K562 (cell line): ENCODE results near the gene SGMS1. TPM values are rescaled to one million over a fixed set of nuclear protein-coding genes. Genes with fewer than 3 reads are reported as not detected.

Experiments
- ARID1B ChIP-seq: fragments of 450-650 bp; IDR thresholded peaks from 2 replicates; pipeline ENCODE4 v1.6.1; 2016; ENCODE audit warnings: antibody characterized with exemption, mild to moderate bottlenecking, inconsistent platforms
- ARID2 ChIP-seq: fragments of 450-650 bp; IDR thresholded peaks from 2 replicates; pipeline ENCODE4 v1.6.1; 2017; ENCODE audit warnings: antibody characterized with exemption, mild to moderate bottlenecking
- ATF3 ChIP-seq, 2 experiments: fragments of 450-650 bp in 1 of 2; sonication (generic) in 1 of 2; formaldehyde crosslinking in 1 of 2; IDR thresholded peaks in 1 of 2; conservative IDR thresholded peaks in 1 of 2; 2 replicates each; pipeline versions ENCODE4 v1.6.1 to v1.8.1; 2016 to 2023; ENCODE audit warnings: mild to moderate bottlenecking in 2 of 2, moderate library complexity in 2 of 2, inconsistent platforms in 1 of 2, missing genetic modification reagents in 1 of 2
- ATF7 ChIP-seq: fragments of 450-650 bp; IDR thresholded peaks from 2 replicates; pipeline ENCODE4 v1.7.1; 2014; ENCODE audit warnings: mild to moderate bottlenecking, moderate library complexity
- BCOR ChIP-seq: fragments of 450-650 bp; IDR thresholded peaks from 2 replicates; pipeline ENCODE4 v1.6.1; 2016
- BDP1 ChIP-seq: IDR thresholded peaks from 3 replicates; pipeline ENCODE4 v1.6.1; 2011; ENCODE audit not compliant: insufficient read length, insufficient read depth
- CBX3 ChIP-seq, 2 experiments: IDR thresholded peaks; 1 replicate in 1 of 2; 2 replicates in 1 of 2; pipeline ENCODE4 v1.6.1; 2012; ENCODE audit warnings: inconsistent platforms in 2 of 2, low read length in 2 of 2, borderline replicate concordance in 1 of 2, control low read depth in 1 of 2
- CCAR2 ChIP-seq: fragments of 200-400 bp; formaldehyde crosslinking; IDR thresholded peaks from 2 replicates; pipeline ENCODE4 v1.6.1; 2017; ENCODE audit warnings: mild to moderate bottlenecking, low read depth, low read length
- DPF2 ChIP-seq: fragments of 450-650 bp; IDR thresholded peaks from 2 replicates; pipeline ENCODE4 v1.6.1; 2016
- E2F1 ChIP-seq: sonication (generic); formaldehyde crosslinking; IDR thresholded peaks from 2 replicates; pipeline ENCODE4 v1.8.1; 2023; ENCODE audit warnings: mild to moderate bottlenecking, missing genetic modification reagents, moderate library complexity
- EGR1 ChIP-seq: fragments of 450-650 bp; conservative IDR thresholded peaks from 2 replicates; pipeline ENCODE4 v1.6.1; 2017; ENCODE audit warnings: mild to moderate bottlenecking
- JUND ChIP-seq, 2 experiments: IDR thresholded peaks; 2 replicates in 1 of 2; 3 replicates in 1 of 2; pipeline ENCODE4 v1.6.1; 2011; ENCODE audit warnings: borderline replicate concordance in 2 of 2, low read depth in 2 of 2, low read length in 2 of 2, improper control_type of control experiment in 1 of 2, missing biosample characterization in 1 of 2, missing genetic modification characterization in 1 of 2, missing genetic modification reagents in 1 of 2
- KDM4B ChIP-seq, 2 experiments: fragments of 450-650 bp in 1 of 2; sonication (generic) in 1 of 2; IDR thresholded peaks; 2 replicates each; pipeline ENCODE4 v1.6.1; 2016 to 2017; ENCODE audit warnings: borderline replicate concordance in 2 of 2, antibody characterized with exemption in 1 of 2, low read depth in 1 of 2, mild to moderate bottlenecking in 1 of 2
- MAFF ChIP-seq: IDR thresholded peaks from 2 replicates; pipeline ENCODE4 v1.6.1; 2012; ENCODE audit warnings: low read length, improper control_type of control experiment
- MYC ChIP-seq, 2 experiments: fragments of 250-450 bp in 1 of 2; sonication (Bioruptor Pico) in 1 of 2; IDR thresholded peaks; 2 replicates each; pipeline versions ENCODE4 v1.5.1 to v1.6.1; 2012 to 2021; ENCODE audit warnings: low read depth in 2 of 2, borderline replicate concordance in 1 of 2, improper control_type of control experiment in 1 of 2, low read length in 1 of 2, mild to moderate bottlenecking in 1 of 2, moderate library complexity in 1 of 2
- POLR2B ChIP-seq: fragments of 450-650 bp; IDR thresholded peaks from 2 replicates; pipeline ENCODE4 v1.6.1; 2018; ENCODE audit warnings: low read depth; ENCODE audit not compliant: partially characterized antibody
- POLR3G ChIP-seq: IDR thresholded peaks from 2 replicates; pipeline ENCODE4 v1.6.1; 2011; ENCODE audit not compliant: insufficient read length, insufficient replicate concordance; ENCODE audit errors: extremely low read depth
- THAP12 ChIP-seq: fragments of 250-450 bp; sonication (Bioruptor Pico); IDR thresholded peaks from 2 replicates; pipeline ENCODE4 v1.9.0; 2021; ENCODE audit warnings: mild to moderate bottlenecking, inconsistent platforms
- TOE1 ChIP-seq, 2 experiments: fragments of 450-650 bp in 1 of 2; sonication (generic) in 1 of 2; formaldehyde crosslinking in 1 of 2; IDR thresholded peaks; 2 replicates each; pipeline versions ENCODE4 v1.7.1 to v1.8.0; 2016 to 2022; ENCODE audit warnings: borderline replicate concordance in 2 of 2, mild to moderate bottlenecking in 2 of 2, antibody characterized with exemption in 1 of 2, inconsistent platforms in 1 of 2, low read depth in 1 of 2, missing genetic modification reagents in 1 of 2, moderate library complexity in 1 of 2
- ZFP1 ChIP-seq: fragments of 450-650 bp; formaldehyde crosslinking; IDR thresholded peaks from 2 replicates; pipeline ENCODE4 v1.4.0; 2020; ENCODE audit warnings: mild to moderate bottlenecking, mixed read lengths
- ZNF77 ChIP-seq: fragments of 250-450 bp; sonication (Bioruptor Pico); IDR thresholded peaks from 2 replicates; pipeline ENCODE4 v1.5.0; 2020
- ZNF785 ChIP-seq: fragments of 250-450 bp; sonication (Bioruptor Pico); IDR thresholded peaks from 2 replicates; pipeline ENCODE4 v1.4.0; 2020; ENCODE audit warnings: mild to moderate bottlenecking
- polyA plus RNA-seq, 8 experiments: library from polyadenylated mRNA; depleted of rRNA in 4 of 8; stranded (reverse) in 5 of 8; unstranded in 3 of 8; fragments of >200 nt; fragmentation: Nextera tagmentation in 2 of 8; fragmentation: Illumina TruSeq in 1 of 8; extraction: Ambion mirVana in 2 of 8; extraction: Trizol in 1 of 8; gene quantifications; 2 replicates each; pipeline versions ENCODE4 v1.2.1 to v1.2.3, GENCODE V29; 2011 to 2014; ENCODE audit warnings: inconsistent platforms in 1 of 8, missing spikeins in 1 of 8
- total RNA-seq, 7 experiments: library from RNA; depleted of rRNA in 6 of 7; stranded (reverse); fragments of >200 nt in 6 of 7; fragmentation: Illumina TruSeq in 2 of 7; extraction: Trizol in 2 of 7; gene quantifications; 2 replicates each; pipeline versions ENCODE4 v1.2.1 to v1.2.3, GENCODE V29; 2011 to 2021; ENCODE audit warnings: low replicate concordance in 1 of 7

The SGMS1 gene
- total and polyA plus RNA-seq, 9 of the 15 experiments (the other 6 are each of a cell fraction or from before 2014, with no cell fraction given): 22.6 to 232 (median 82.2) TPM

- TF ChIP-seq DPF2 (peak; percentile 54; the same call in 1 of the 2 replicates), CBX3 (IDR thresholded peaks at IDR 0.05; ENCODE audit: borderline replicate concordance in 1 of 2, low read length in 2 of 2) (0 out of 3 replicates have a peak, but pooled peaks of 1 of the 2 experiments have one; percentile 15), POLR3G (no peak), KDM4B (IDR thresholded peaks at IDR 0.05; ENCODE audit: borderline replicate concordance in 2 of 2, low read depth in 1 of 2) (no peak), THAP12 (CRISPR knock-in tag) (no peak), MAFF (peak; percentile 35), EGR1 (no peak), MYC (IDR thresholded peaks at IDR 0.05; ENCODE audit: low read depth, low read length) (peak; percentile 57; the same call in 1 of the 2 replicates), MYC (CRISPR knock-in tag; IDR thresholded peaks at IDR 0.05; ENCODE audit: borderline replicate concordance, low read depth) (no peak), BCOR (no peak), ATF7 (peak; percentile 42; the same call in 1 of the 2 replicates), ATF3 (IDR thresholded peaks at IDR 0.05) (peak; percentile 14; the same call in 1 of the 2 replicates), ATF3 (CRISPR knock-in tag; conservative IDR thresholded peaks at IDR 0.05) (peak; percentile 39; the same call in 1 of the 2 replicates), ZNF77 (CRISPR knock-in tag) (no peak), ARID2 (peak; percentile 87), ZNF785 (CRISPR knock-in tag) (no peak), ARID1B (peak; percentile 55), TOE1 (IDR thresholded peaks at IDR 0.05; ENCODE audit: borderline replicate concordance) (no peak; the same call in 1 of the 2 replicates), TOE1 (CRISPR knock-in tag; IDR thresholded peaks at IDR 0.05; ENCODE audit: borderline replicate concordance, low read depth) (no peak), BDP1 (no peak), CCAR2 (no peak), JUND (IDR thresholded peaks at IDR 0.05; ENCODE audit: borderline replicate concordance, low read depth, low read length) (peak; percentile 70), JUND (tag; IDR thresholded peaks at IDR 0.05; ENCODE audit: borderline replicate concordance, low read depth, low read length) (peak; percentile 48; the same call in 1 of the 3 replicates), E2F1 (CRISPR knock-in tag) (0 out of 2 replicates have a peak, but pooled peaks have one; percentile 20), ZFP1 (CRISPR knock-in tag) (no peak), POLR2B (no peak)
Measured at GRCh38 chr10:50275650-50276235, 348.0 kb downstream of the SGMS1 start (continued).
